HepG2 (cell line): ENCODE measurements around the gene TRIM74. TPM values are rescaled to one million over a fixed set of nuclear protein-coding genes. Genes with fewer than 3 reads are reported as not detected.

Source experiments
- AHR ChIP-seq: IDR thresholded peaks from 2 replicates; pipeline ENCODE4 v1.6.1; 2018; ENCODE audit warnings: missing genetic modification reagents, missing compliant biosample characterization
- ARID2 ChIP-seq: sonication (generic); formaldehyde crosslinking; IDR thresholded peaks from 2 replicates; pipeline ENCODE4 v1.8.1; 2022; ENCODE audit warnings: mild to moderate bottlenecking, missing genetic modification reagents, borderline replicate concordance
- BCL6 ChIP-seq: IDR thresholded peaks from 2 replicates; pipeline ENCODE4 v1.6.1; 2016; ENCODE audit warnings: missing genetic modification reagents, missing compliant biosample characterization
- CCAR2 ChIP-seq: fragments of 200-400 bp; formaldehyde crosslinking; optimal IDR thresholded peaks from 2 replicates; pipeline ENCODE3; 2018; ENCODE audit warnings: low read depth, mild to moderate bottlenecking, low read length, moderate library complexity
- CHCHD3 ChIP-seq: sonication (generic); formaldehyde crosslinking; IDR thresholded peaks from 2 replicates; pipeline ENCODE4 v1.8.0; 2022; ENCODE audit warnings: mild to moderate bottlenecking, missing genetic modification reagents, moderate library complexity
- HCFC1 ChIP-seq: fragments of 150-350 bp; IDR thresholded peaks from 2 replicates; pipeline ENCODE4 v1.6.1; 2014; ENCODE audit warnings: low read depth, low read length
- HDAC1 ChIP-seq: sonication (generic); formaldehyde crosslinking; IDR thresholded peaks from 2 replicates; pipeline ENCODE4 v1.5.1; 2020; ENCODE audit warnings: mild to moderate bottlenecking, missing genetic modification reagents
- HMGXB3 ChIP-seq: sonication (generic); formaldehyde crosslinking; IDR thresholded peaks from 2 replicates; pipeline ENCODE4 v1.4.0; 2020; ENCODE audit warnings: missing genetic modification reagents, borderline replicate concordance
- MAFF ChIP-seq: IDR thresholded peaks from 2 replicates; pipeline ENCODE4 v1.6.1; 2011; ENCODE audit warnings: low read depth, low read length, improper control_type of control experiment
- MAZ ChIP-seq, 2 experiments: sonication (generic) in 1 of 2; formaldehyde crosslinking in 1 of 2; IDR thresholded peaks; 2 replicates each; pipeline versions ENCODE4 v1.5.0 to v1.6.1; 2012 to 2020; ENCODE audit warnings: low read depth in 2 of 2, mild to moderate bottlenecking in 2 of 2, borderline replicate concordance in 1 of 2, improper control_type of control experiment in 1 of 2, low read length in 1 of 2, missing genetic modification reagents in 1 of 2, moderate library complexity in 1 of 2
- NFIB ChIP-seq: sonication (generic); formaldehyde crosslinking; IDR thresholded peaks from 2 replicates; pipeline ENCODE4 v1.9.0; 2021; ENCODE audit warnings: missing genetic modification reagents, mild to moderate bottlenecking, borderline replicate concordance
- POLR2AphosphoS5 ChIP-seq: IDR thresholded peaks from 2 replicates; pipeline ENCODE4 v1.6.1; 2012; ENCODE audit warnings: low read depth, low read length
- REXO4 ChIP-seq: sonication (generic); formaldehyde crosslinking; IDR thresholded peaks from 2 replicates; pipeline ENCODE4 v1.8.0; 2022; ENCODE audit warnings: missing genetic modification reagents, mild to moderate bottlenecking, borderline replicate concordance
- RXRA ChIP-seq: sonication (generic); formaldehyde crosslinking; IDR thresholded peaks from 2 replicates; pipeline ENCODE4 v1.5.1; 2020; ENCODE audit warnings: missing genetic modification reagents
- SRSF9 ChIP-seq: fragments of 200-400 bp; formaldehyde crosslinking; IDR thresholded peaks from 2 replicates; pipeline ENCODE4 v1.6.1; 2018; ENCODE audit warnings: borderline replicate concordance, mild to moderate bottlenecking, low read depth, low read length; ENCODE audit not compliant: insufficient read depth, poor library complexity, severe bottlenecking
- THYN1 ChIP-seq: sonication (generic); formaldehyde crosslinking; IDR thresholded peaks from 2 replicates; pipeline ENCODE4 v1.8.1; 2023; ENCODE audit warnings: low read depth, mild to moderate bottlenecking, moderate library complexity, missing genetic modification reagents, borderline replicate concordance
- TOPORS ChIP-seq: sonication (generic); formaldehyde crosslinking; IDR thresholded peaks from 2 replicates; pipeline ENCODE4 v1.8.0; 2023; ENCODE audit warnings: mild to moderate bottlenecking, missing genetic modification reagents
- ZFY ChIP-seq: sonication (generic); formaldehyde crosslinking; IDR thresholded peaks from 2 replicates; pipeline ENCODE4 v1.4.0; 2020; ENCODE audit warnings: missing genetic modification reagents
- ZNF207 ChIP-seq: fragments of 450-650 bp; IDR thresholded peaks from 2 replicates; pipeline ENCODE4 v1.6.1; 2016; ENCODE audit warnings: antibody characterized with exemption, borderline replicate concordance
- ZNF33B ChIP-seq: sonication (generic); formaldehyde crosslinking; IDR thresholded peaks from 2 replicates; pipeline ENCODE4 v1.5.1; 2020; ENCODE audit warnings: mild to moderate bottlenecking, missing genetic modification reagents
- ZNF354B ChIP-seq: sonication (generic); formaldehyde crosslinking; IDR thresholded peaks from 2 replicates; pipeline ENCODE4 v1.8.0; 2022; ENCODE audit warnings: mild to moderate bottlenecking, missing genetic modification reagents
- ZNF430 ChIP-seq: sonication (generic); formaldehyde crosslinking; IDR thresholded peaks from 2 replicates; pipeline ENCODE4 v1.9.0; 2021; ENCODE audit warnings: mild to moderate bottlenecking, missing genetic modification reagents
- ZNF597 ChIP-seq: sonication (generic); formaldehyde crosslinking; IDR thresholded peaks from 2 replicates; pipeline ENCODE4 v1.5.0; 2020; ENCODE audit warnings: missing genetic modification reagents
- ZNF678 ChIP-seq: sonication (generic); formaldehyde crosslinking; IDR thresholded peaks from 2 replicates; pipeline ENCODE4 v1.4.0; 2020; ENCODE audit warnings: mild to moderate bottlenecking, missing genetic modification reagents
- ZNF746 ChIP-seq: sonication (generic); formaldehyde crosslinking; IDR thresholded peaks from 2 replicates; pipeline ENCODE4 v1.8.0; 2022; ENCODE audit warnings: mild to moderate bottlenecking, missing genetic modification reagents
- ZNF780A ChIP-seq: sonication (generic); formaldehyde crosslinking; IDR thresholded peaks from 2 replicates; pipeline ENCODE4 v1.8.0; 2022; ENCODE audit warnings: mild to moderate bottlenecking, missing genetic modification reagents, moderate library complexity
- polyA plus RNA-seq, 8 experiments: library from polyadenylated mRNA; depleted of rRNA in 3 of 8; stranded (reverse) in 7 of 8; unstranded in 1 of 8; fragments of >200 nt; fragmentation: Illumina TruSeq in 4 of 8; extraction: Trizol in 4 of 8; gene quantifications; 2 replicates each; pipeline versions ENCODE4 v1.2.1 to v1.2.3, GENCODE V29; 2011 to 2016; ENCODE audit warnings: low read depth in 4 of 8, missing spikeins in 1 of 8, mixed read lengths in 1 of 8; ENCODE audit not compliant: insufficient read depth in 1 of 8
- total RNA-seq, 5 experiments: library from RNA; depleted of rRNA; stranded (reverse); fragments of >200 nt; fragmentation: Illumina TruSeq; extraction: Trizol; gene quantifications; 2 replicates each; pipeline ENCODE4 v1.2.3, GENCODE V29; 2016; ENCODE audit warnings: low read depth in 1 of 5

TRIM74 gene
- total and polyA plus RNA-seq, 2 of the 13 experiments (the other 11 are each of a cell fraction or from before 2014, with no cell fraction given) = 0.51 to 1.4 TPM

GRCh38 chr7:72924733-72925545, 44.3 kb downstream of the TRIM74 start, which contains the start of gene POM121 (continued):
- peak; percentile 54; the same call in 1 of the 2 replicates for TF ChIP-seq HMGXB3 (CRISPR knock-in tag)
- TF ChIP-seq ZNF780A (CRISPR knock-in tag) = no peak
- TF ChIP-seq ZNF430 = peak; percentile 53; the same call in 1 of the 2 replicates
- TF ChIP-seq ZNF207 = no peak
- peak; percentile 36 for TF ChIP-seq POLR2AphosphoS5
- TF ChIP-seq ZNF678 (CRISPR knock-in tag) = peak; percentile 76; the same call in 1 of the 2 replicates
- no peak for TF ChIP-seq ZNF354B
- peak; percentile 44; the same call in 1 of the 2 replicates for TF ChIP-seq AHR (CRISPR knock-in tag)
- peak; percentile 80 for TF ChIP-seq HDAC1 (CRISPR knock-in tag)
- TF ChIP-seq MAFF = no peak
- peak; percentile 92 for TF ChIP-seq ZFY (CRISPR knock-in tag)
- no peak for TF ChIP-seq CCAR2
- TF ChIP-seq REXO4 (CRISPR knock-in tag) = no peak
- TF ChIP-seq MAZ (IDR thresholded peaks at IDR 0.05; ENCODE audit: borderline replicate concordance, low read depth, low read length) = no peak
- TF ChIP-seq MAZ (CRISPR knock-in tag; IDR thresholded peaks at IDR 0.05; ENCODE audit: low read depth) = peak; percentile 67
- TF ChIP-seq ARID2 (CRISPR knock-in tag) = no peak
- no peak for TF ChIP-seq TOPORS (CRISPR knock-in tag)
- TF ChIP-seq ZNF746 (CRISPR knock-in tag) = 0 out of 2 replicates have a peak, but pooled peaks have one; percentile 51
- no peak for TF ChIP-seq THYN1
- no peak for TF ChIP-seq SRSF9
- peak; percentile 34; the same call in 1 of the 2 replicates for TF ChIP-seq BCL6 (CRISPR knock-in tag)
- TF ChIP-seq NFIB (CRISPR knock-in tag) = no peak
- no peak for TF ChIP-seq ZNF33B (CRISPR knock-in tag)
- TF ChIP-seq HCFC1 = peak; percentile 72
- TF ChIP-seq RXRA = peak; percentile 33; the same call in 1 of the 2 replicates
- TF ChIP-seq ZNF597 (CRISPR knock-in tag) = no peak
- no peak for TF ChIP-seq CHCHD3 (CRISPR knock-in tag)
